ENCODE data around the gene LSM3.

DNA sequence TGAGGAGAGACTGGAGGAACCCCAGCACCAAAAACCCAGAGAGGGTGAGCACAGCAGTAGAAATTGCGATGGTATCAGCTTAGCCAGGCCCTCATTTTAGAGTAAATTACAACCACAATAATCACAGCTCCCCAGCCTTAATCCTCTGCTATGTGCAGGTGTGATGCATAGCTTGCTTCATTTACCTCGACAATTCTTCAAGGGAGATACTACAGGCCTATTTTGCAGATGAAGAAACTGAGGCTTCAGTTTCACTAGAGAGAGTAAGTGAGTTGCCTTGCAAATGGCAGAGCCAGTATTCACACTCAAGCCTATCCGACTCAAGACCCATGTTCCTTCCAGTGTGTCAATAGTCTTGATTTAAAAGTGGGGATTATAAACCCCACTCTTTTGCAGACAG is 33.4 kb downstream of the LSM3 start:
- TF ChIP-seq POLR2A (IDR thresholded peaks at IDR 0.05), result no peak
- TF ChIP-seq, protein P1, sequence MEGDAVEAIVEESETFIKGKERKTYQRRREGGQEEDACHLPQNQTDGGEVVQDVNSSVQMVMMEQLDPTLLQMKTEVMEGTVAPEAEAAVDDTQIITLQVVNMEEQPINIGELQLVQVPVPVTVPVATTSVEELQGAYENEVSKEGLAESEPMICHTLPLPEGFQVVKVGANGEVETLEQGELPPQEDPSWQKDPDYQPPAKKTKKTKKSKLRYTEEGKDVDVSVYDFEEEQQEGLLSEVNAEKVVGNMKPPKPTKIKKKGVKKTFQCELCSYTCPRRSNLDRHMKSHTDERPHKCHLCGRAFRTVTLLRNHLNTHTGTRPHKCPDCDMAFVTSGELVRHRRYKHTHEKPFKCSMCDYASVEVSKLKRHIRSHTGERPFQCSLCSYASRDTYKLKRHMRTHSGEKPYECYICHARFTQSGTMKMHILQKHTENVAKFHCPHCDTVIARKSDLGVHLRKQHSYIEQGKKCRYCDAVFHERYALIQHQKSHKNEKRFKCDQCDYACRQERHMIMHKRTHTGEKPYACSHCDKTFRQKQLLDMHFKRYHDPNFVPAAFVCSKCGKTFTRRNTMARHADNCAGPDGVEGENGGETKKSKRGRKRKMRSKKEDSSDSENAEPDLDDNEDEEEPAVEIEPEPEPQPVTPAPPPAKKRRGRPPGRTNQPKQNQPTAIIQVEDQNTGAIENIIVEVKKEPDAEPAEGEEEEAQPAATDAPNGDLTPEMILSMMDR (IDR thresholded peaks at IDR 0.05), result no peak
- TF ChIP-seq EP300 (IDR thresholded peaks at IDR 0.05), result no peak

Measured in ovary (tissue), 3 donors.